AG08396 (cell line): Measurements from ENCODE around the gene ADARB2.
"Not testable (repeated sequence)": the region's sequence is repeated elsewhere in the genome, so short reads cannot be mapped to it uniquely, and the experiment has no call there.

Experiments
- DNase-seq: peaks from one replicate; pipeline ENCODE4 v3.0.0; 2012; ENCODE audit warnings: low spot score, mixed read lengths

ADARB2 gene

DNA sequence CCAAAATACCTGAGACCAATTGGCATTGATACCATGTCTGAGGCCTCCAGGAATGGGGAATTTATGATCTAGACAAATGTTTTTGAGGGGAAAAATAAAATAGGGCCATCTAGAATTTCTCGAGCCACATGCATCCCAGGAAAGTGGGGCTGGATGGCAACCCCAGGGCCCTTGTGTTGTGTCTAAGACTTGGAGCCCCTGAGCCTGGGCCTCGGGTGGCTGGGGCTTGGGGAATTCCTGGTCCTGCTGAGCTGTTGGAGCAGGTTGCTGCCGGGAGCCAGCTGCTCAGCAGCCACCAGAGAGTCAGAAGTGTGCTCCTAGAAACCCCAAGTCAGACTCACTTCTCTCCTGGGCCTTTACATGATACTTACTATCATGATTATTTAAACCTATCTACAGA is 508.2 kb downstream of the ADARB2 start:
- no peak for DNase-seq

DNA sequence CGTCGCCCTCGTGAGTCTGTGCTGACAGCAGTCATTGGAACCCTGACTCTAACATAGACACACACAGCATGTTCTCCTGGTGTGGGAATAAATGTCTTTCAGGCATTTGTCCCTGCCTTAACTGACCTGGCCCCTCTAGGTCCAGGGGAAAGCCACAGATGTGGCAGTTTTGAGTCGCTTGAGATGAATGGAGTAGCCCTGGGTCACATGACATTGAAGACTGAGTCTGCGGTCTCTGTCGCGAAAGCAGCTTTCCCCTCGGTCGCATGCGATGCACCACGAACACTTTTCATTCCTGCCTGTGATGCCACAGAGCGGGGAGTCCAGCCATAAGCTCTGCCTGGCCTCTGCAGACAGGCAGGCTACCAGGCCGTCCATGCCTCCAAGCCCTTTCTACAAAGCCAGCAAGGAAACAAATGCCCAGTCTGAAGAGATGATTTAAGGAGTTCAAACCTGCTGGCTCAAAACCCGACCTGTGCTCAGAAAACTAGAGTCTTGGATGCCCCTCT is 508.8 kb downstream of the ADARB2 start:
- DNase-seq: no peak

DNA sequence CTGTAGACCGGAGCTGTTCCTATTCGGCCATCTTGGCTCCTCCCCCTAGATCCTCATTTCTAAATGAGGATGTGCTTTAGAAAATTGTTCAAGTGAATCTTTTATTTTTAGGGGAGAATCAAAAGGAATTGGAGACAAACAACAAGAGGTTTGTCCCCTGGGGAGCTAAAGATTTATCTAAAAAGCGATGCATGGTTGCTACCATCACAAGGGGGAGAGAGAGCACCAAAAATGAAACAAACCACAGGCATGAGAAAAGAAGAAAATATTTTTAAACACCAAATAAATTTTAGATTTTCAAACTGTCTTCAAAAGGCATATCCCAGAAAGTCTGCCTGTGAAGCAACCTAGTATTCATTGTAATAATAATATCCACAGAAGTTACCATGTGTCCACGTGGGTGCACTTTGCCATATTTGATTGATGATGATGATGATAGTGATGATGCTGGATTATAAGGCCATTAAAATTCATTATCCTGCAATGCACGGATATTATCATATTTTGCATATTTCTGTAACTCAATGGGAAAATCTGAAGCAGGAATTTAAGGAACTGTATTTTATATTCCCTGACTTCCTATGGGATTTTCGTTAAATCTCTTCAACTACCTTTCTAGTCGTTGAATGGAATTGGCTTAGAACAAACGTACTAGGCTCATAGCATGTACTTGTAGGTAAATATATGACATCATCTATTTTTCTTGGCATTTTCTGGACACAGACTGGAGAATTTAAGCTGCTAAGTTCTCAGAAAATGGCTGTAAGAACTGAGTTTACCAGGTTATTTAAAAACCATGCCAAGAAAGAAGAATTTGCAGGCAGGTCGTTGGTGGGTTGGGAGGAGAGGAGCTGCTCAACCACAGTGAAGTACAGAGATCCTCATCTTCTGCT is 509.6 kb downstream of the ADARB2 start:
- DNase-seq: no peak

DNA sequence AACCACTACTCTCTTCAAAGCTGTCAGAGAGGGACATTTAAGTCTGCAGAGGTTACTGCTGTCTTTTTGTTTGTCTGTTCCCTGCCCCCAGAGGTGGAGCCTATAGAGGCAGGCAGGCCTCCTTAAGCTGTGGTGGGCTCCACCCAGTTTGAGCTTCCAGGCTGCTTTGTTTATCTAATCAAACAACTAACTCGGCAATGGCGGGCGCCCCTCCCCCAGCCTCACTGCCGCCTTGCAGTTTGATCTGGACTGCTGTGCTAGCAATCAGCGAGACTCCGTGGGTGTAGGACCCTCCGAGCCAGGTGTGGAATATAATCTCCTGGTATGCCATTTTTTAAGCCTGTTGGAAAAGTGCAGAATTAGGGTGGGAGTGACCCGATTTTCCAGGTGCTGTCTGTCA is 510.4 kb downstream of the ADARB2 start:
- not testable (repeated sequence) for DNase-seq

DNA sequence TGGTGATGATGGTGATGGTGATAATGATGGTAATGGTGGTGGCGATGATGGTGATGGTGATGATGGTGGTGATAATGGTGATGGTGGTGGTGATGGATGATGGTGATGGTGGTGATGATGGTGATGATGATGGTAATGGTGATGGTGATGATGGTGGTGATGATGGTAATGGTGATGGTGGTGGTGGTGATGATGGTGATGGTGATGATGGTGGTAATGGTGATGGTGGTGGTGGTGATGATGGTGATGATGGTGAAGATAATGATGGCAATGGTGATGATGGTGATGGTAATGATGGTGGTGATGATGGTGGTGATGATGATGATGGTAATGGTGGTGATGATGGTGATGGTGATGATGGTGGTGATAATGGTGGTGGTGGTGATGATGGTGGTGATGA is 517.5 kb downstream of the ADARB2 start:
- not testable (repeated sequence) for DNase-seq

DNA sequence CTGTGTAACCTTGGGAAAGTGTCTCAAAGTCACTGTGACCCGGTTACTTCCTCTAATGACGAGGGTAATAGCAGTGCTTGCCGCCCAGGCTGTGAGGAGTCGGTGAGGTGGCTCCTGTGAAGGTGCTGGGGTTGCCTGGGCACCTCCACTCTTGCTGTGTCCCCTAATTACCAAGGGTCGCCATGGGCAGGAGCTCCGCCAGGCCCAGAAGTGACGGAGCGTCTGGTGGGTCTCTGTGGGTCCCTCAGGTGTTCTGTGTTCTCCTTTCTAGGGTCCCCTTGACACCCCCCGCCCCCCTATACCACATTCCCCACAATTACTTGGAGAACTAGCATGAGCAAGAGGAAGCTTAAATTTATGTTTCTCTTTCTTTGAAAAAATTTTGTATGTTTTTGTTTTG is 519.7 kb downstream of the ADARB2 start:
- no peak for DNase-seq

DNA sequence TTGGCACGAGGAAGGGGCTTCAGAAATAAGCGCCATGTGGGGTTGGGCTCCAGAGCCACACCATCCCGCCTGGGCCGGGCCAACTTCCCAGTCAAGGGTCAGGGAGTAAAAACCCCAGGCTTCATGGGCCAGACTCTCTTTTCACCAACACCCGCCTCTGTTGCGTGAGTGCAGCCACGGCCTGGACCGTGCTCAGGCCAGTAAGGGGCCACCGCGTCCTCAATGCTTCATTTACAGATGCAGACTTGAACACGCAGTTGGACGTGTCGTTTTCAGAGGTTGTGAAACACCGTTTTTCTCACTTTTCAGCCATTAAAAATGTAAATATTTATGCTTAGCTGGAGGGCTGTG is 520.1 kb downstream of the ADARB2 start:
- DNase-seq: no peak

DNA sequence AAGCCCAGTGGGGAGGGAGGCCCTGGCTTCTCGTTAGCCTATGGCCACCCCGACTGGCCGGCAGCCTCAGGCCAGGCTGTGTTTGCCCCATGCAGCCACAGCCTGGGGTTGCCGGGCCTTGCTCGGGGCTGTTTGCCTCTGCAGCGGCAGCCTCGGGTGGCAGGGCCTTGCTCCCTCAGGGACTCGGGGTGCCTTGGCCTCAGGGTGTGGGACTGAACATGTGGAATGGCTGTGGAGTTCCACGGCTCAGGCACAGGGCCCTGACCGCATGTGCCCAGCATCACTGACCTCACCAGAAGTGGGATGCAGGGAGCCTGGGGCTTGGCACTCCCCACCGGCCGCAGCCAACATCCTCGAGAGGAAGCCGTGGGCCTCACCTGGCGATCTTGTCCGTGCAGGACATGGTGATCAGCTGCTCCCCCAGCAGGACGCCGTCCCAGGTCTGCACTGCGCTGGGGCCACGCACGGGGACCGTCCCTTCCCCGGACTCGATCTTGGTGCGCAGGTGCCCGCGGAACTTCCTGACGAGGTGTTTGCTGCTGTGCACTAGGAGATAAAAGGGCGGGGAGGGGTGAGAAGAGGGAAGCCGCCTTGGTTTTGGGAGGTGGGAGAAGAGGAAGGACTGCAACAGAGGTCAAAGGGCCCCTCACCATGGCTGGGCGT is 520.6 kb downstream of the ADARB2 start:
- DNase-seq: no peak

DNA sequence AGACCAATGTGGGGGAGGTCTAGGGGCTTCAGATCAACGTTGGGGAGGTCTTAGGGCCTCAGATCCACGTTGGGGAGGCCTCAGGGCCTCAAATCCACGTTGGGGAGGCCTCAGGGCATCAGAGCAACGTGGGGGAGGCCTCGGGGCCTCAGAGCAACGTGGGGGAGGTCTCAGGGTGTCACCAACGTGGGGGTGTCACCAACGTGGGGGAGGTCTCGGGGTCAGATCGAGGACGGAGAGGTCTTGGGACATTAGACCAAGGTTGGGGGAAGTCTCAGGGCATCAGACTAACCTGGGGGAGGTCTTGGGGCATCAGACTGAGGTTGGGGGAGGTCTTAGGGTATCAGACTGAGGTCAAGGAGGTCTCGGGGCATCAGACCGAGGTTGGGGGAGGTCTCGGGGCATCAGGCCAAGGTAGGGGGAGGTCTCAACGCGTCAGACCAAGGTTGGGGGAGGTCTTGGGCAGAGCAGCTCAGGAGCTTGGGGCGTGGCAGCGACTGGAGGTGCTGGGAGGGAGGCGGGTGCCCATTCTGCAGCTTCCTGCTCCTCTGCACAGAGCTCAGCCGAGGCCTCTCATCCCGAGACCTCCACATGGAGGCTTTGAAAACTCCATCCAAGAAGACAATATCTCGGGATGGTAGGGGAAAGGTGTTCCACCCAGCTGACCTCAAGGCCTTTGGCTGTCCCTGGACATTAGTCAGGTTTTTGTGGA is 521.3 kb downstream of the ADARB2 start:
- DNase-seq: no peak

DNA sequence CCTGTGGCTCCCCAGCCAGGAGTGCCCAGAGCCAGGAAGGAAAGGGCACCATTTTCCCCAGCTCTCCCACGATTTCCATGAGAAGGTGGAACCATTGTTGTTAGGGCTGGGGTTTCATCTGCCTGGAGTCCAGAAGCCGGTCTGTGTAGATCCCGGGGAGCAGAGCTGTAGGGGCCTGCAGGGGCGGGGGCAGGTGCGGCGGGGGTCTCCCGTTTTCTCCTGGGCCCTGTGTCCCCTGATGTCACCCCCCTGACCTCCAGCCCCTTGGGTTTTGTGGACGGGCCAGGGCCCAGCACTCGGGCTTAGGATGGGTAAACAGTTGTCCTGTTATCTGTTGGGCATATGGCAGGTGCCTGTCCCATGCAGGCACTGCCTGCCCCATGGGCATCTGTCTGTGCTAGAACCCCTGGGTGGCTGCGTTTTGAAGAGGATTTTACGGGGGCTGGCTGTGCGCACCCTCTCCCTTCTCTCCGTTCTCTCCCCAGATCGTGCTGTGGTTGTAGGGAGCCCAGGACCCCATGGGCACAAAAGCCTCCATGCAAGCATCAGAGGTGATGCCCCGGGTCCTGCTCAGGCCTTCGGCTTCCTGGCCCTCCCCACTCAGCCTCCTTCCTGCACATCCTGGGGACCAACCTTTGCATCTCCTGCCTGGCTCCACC is 522.3 kb downstream of the ADARB2 start:
- DNase-seq: no peak

DNA sequence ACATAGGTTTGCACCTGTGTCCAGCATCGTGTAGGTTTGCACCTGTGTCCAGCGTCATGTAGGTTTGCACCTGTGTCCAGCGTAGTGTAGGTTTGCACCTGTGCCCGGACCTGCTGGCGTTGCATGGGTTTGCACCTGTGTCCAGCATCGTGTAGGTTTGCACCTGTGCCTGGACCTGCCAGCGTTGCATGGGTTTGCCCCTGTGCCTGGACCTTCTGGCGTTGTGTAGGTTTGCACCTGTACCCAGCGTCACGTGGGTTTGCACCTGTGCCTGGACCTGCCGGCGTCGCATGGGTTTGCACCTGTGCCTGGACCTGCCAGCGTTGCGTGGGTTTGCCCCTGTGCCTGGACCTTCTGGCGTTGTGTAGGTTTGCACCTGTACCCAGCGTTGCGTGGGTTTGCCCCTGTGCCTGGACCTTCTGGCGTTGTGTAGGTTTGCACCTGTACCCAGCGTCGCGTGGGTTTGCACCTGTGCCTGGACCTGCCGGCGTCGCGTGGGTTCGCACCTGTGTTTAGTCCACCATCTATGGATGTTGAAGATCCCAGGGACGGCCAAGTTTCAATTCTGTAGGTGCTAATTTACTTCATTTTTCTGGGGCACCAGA is 523.2 kb downstream of the ADARB2 start:
- DNase-seq: no peak

DNA sequence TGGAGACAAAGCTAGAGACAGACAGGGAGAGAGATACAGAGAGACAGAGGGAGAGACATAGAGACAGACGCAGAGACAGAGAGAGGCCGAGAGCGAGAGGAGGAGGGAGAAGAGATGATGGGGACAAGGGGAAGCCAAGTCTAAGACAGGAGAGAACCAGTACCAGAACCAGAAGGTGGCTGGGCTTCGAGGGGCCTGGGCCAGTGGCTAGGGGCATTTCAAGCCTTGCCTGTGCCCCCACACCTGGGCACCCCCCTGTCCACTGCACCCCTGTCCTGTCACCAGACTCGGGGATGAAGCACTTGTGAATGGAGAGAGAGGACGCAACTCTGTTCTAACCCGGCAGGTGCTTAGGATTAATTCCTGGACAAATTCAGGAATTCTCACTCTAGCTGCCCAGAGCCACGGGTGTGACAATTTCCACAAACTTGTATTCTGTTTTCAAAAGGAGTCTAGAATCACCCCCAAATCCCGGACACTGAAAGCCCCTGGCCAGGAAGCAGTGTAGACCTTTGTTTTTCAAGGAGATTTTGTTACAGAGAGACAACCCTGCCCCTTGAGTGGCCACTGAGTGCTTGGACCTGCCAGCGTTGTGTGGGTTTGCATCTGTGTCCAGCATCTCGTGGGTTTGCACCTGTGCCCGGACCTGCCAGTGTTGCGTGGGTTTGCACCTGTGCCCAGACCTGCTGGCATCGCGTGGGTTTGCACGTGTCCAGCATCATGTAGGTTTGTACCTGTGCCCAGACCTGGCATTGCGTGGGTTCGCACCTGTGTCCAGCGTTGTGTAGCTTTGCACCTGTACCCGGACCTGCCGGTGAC is 523.9 kb downstream of the ADARB2 start:
- DNase-seq: no peak

DNA sequence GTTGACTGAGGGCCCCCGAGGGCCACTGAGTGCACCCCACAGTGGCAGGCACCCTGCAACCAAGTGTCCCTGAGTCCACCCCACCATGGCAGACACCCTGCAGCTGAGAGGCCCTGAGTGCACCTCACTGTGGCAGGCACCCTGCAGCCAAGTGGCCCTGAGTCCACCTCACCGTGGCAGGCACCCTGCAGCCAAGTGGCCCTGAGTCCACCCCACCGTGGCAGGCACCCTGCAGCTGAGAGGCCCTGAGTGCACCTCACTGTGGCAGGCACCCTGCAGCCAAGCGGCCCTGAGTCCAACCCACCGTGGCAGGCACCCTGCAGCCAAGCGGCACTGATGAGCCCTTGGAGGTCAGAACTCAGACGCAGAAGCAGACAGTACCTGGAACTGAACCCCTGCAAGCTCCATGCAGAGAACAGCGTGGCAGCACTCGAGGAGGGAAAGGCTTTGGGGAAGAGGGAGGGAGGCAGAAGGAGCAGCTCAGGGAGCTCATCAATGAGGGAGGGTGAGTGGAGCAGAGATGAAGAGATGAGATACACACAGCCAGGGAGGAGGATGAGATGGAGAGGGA is 524.7 kb downstream of the ADARB2 start:
- DNase-seq: no peak

DNA sequence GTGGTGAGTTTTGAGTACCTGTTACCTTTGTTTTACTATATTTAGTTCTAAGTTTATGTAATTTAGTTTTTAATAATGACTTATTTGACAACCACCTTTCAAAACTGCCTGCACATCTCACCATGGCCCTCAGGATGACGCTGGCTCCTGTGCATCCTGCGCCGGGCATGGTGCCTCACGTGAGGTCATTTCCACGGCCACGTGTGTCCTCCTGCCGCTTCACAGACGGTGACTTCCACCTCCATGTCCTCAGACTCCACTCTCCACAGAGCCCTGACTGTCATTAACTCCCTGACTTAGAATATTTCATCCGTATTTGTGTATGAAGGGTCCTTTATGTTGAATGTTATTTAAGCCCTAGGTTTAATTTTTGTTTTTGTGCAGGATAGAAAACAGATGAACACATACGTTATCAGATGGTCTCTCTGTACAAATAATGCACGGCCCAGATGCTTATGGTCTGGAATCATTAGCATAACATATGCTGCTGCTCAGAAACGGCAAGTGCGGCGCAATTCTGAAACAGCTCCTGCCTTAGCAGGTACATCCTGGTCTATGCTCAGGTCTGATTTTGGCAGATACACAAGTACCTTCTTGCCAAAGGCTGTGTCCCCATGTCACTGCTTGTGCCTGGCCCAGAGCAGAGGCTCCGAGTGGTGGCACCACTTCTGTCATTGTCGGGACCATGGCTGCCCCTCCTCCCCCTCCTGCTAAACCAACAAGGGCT is 525.3 kb downstream of the ADARB2 start:
- DNase-seq: no peak

DNA sequence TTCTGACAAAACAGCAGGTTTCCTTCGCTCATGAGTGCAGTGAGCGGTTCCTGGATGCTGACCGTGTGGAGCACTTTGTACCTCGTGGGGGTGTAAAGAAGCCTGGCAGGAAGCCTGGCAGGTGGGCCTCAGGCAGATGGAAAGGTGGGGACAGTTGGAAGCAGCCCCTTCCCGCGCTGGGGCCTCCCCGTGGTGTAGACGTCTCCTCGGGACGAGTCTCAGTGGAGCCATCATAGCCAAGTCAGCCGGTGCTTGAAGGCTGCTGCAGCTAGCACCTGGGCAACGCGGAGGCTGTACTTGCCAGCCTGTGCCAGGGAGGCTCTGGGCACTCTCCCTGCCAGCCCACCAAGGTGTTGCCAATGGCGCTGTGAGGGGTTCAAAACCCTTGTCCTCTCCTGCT is 526.7 kb downstream of the ADARB2 start:
- DNase-seq: no peak

DNA sequence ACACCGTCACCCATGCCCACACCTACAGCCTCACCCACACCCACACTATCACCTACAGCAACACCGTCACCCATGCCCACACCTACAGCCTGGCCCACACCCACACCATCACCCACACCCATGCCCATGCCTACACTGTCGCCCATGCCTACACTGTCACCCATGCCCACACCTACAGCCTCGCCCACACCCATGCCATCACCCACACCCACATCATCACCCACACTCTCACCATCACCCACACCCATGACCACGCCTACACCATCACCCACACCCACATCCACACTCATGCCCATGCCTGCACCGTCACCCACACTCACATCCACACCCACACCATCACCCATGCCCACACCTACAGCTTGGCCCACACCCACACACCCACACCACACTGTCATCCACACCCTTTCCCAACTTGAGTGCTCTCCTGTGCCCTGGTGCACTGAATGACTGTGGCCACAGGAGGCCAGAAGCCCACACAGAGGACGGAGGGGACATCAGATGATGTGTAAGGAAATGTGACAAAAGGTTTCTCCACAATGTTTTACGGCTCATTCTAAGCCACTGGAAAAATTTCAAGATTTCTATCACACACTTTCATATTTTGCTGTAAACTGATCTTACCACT is 527.9 kb downstream of the ADARB2 start:
- no peak for DNase-seq

DNA sequence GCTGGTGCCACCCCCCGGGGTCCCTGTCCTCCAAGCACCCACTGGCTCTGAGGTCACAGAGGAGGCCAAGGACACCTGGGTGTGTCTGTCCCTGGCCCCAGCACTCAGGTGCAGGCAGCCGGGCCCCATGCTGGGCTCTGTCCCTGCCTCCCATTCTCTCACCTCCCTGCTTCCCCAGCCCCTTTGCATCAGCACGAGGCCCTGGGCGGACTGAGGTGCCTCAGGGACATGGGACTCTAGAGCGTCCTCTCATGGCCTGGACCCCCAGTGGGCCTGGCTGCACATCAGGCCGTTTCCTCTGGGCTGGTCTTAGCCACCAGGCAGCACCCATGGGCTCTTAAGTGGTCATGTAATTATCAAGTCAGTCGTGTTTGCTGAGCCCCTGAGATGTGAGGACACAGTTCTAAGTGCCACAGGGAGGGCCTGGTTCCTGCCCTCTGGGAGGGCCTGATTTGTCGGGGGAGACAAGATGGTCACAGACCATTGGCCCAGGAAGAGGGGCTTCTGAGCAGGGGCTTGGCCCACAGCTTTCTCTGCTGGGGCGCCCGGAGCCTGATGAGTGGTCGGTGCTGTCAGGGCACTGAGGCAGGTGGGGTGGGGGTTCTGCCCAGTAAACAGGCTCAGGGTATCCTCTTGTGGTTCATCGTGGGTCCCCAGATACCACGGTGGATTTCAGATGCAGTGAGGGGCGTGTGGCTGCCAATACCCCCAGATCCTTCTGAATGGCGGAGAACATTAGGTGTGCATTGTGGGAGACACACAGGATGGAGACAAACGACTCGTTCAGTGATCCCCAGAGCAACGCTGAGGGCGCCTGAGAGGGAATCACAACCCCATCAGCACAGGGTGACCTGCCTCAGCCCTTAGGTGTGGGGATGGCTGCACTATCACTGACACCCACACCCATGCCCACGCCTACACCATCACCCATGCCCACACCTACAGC is 528.7 kb downstream of the ADARB2 start:
- no peak for DNase-seq

DNA sequence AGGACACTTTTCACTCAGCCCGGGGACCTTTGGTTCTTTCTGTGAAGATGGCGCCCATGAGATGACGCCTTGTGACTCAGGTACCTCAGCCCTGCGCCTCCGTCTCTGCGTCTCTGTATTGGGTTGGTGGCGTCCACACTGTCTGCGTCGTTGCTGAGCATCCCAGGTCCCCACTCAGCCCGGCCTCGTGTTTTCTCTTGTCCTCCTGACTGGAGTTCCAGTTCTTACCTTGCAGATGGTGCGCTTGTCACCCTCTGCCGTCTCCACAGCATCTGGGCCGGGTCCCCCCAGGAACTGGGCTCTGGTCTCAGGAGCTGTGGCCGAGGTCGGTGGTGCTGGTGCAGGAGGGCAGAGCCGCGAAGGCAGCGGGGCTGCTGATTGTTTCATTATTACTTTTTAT is 530.7 kb downstream of the ADARB2 start:
- no peak for DNase-seq
